GM12878 (cell line): ENCODE measurements around the gene POU2AF1. TPM values are rescaled to one million over a fixed set of nuclear protein-coding genes. Genes with fewer than 3 reads are reported as not detected.

ENCODE experiments used
- ATAC-seq: fragments of 200-7000 bp; cut with Tn5 transposase; 3 replicates; pipeline ENCODE4 v1.9.1; 2020; ENCODE audit warnings: mild to moderate bottlenecking, moderate library complexity
- BruUV-seq: library from RNA; stranded (reverse); fragments of 400-500 nt; replicated peaks from 2 replicates; lab custom pipeline; 2021; lab: Mats Ljungman, UMichigan
- CTCF ChIA-PET: fragments of 300-600 bp; sonication (Branson Sonifier 250); formaldehyde crosslinking; extraction: SDS; loops from one replicate; lab custom pipeline; 2021; ENCODE audit warnings: inconsistent platforms; lab: Yijun Ruan, JAX
- POLR2A ChIA-PET: fragments of 350-600 bp; formaldehyde crosslinking; extraction: SDS; loops from one replicate; lab custom pipeline; 2021; ENCODE audit warnings: inconsistent platforms; lab: Charles Lee
- RAD21 ChIA-PET: fragments of 300-600 bp; sonication (Branson Sonifier 250); formaldehyde crosslinking; loops from one replicate; lab custom pipeline; 2023; ENCODE audit warnings: antibody characterized with exemption; ENCODE audit not compliant: unreplicated experiment; lab: Charles Lee
- SMC1A ChIA-PET: fragments of 300-600 bp; sonication (Branson Sonifier 250); formaldehyde crosslinking; loops from one replicate; lab custom pipeline; 2023; ENCODE audit not compliant: unreplicated experiment, uncharacterized antibody; lab: Charles Lee
- DNase-seq: peaks from one replicate; pipeline ENCODE4 v3.0.0-alpha.2; 2011; ENCODE audit warnings: low read depth, low spot score
- FAIRE-seq: peaks from 3 replicates; lab custom pipeline; 2011; peaks lifted over from hg19 to GRCh38; lab: Jason Lieb, UNC
- H2AFZ ChIP-seq: 2 replicates; pipeline ENCODE4 v1.6.0; 2011; ENCODE audit warnings: low read depth, low read length, control low read depth; ENCODE audit not compliant: control insufficient read depth
- H3K27ac ChIP-seq: 2 replicates; pipeline ENCODE4 v1.5.1; 2011; ENCODE audit warnings: control low read depth; ENCODE audit not compliant: control insufficient read depth, insufficient read depth
- H3K27me3 ChIP-seq, 2 experiments: replicated peaks in 1 of 2; 2 replicates each; pipeline versions ENCODE4 v1.6.0 to v1.6.1; 2011; ENCODE audit warnings: low read length in 1 of 2; ENCODE audit not compliant: control insufficient read depth in 2 of 2, insufficient read depth in 2 of 2
- H3K36me3 ChIP-seq, 2 experiments: 2 replicates each; pipeline ENCODE4 v1.5.1; 2011; ENCODE audit warnings: low read length in 1 of 2; ENCODE audit not compliant: control insufficient read depth in 2 of 2, insufficient read depth in 2 of 2
- H3K4me1 ChIP-seq: 2 replicates; pipeline ENCODE4 v1.6.1; 2011; ENCODE audit warnings: mild to moderate bottlenecking, low read length, moderate library complexity, mixed read lengths; ENCODE audit not compliant: control insufficient read depth, insufficient read depth
- H3K4me2 ChIP-seq: 2 replicates; pipeline ENCODE4 v1.6.0; 2011; ENCODE audit warnings: control low read depth; ENCODE audit not compliant: control insufficient read depth, insufficient read depth
- H3K4me3 ChIP-seq: fragments of 200-600 bp; sonication (generic); 2 replicates; pipeline ENCODE4 v1.5.1; 2016
- H3K79me2 ChIP-seq: 2 replicates; pipeline ENCODE4 v1.6.0; 2011; ENCODE audit warnings: low read length; ENCODE audit not compliant: control insufficient read depth, insufficient read depth
- H3K9ac ChIP-seq: 2 replicates; pipeline ENCODE4 v1.8.0; 2011; ENCODE audit warnings: low read length, control low read depth, mixed read lengths; ENCODE audit not compliant: control insufficient read depth, insufficient read depth
- H3K9me3 ChIP-seq: replicated peaks from 3 replicates; pipeline ENCODE4 v1.5.1; 2011; ENCODE audit warnings: mild to moderate bottlenecking, low read length; ENCODE audit not compliant: control insufficient read depth, insufficient read depth
- H4K20me1 ChIP-seq: 2 replicates; pipeline ENCODE4 v1.6.0; 2011; ENCODE audit not compliant: control insufficient read depth, insufficient read depth
- BMI1 ChIP-seq: fragments of 450-650 bp; IDR thresholded peaks from 2 replicates; pipeline ENCODE4 v1.6.1; 2016; ENCODE audit warnings: mild to moderate bottlenecking, moderate library complexity, borderline replicate concordance
- CBX3 ChIP-seq: fragments of 200-600 bp; sonication (generic); IDR thresholded peaks from 2 replicates; pipeline ENCODE4 v1.6.1; 2016; ENCODE audit warnings: low read depth, borderline replicate concordance
- CHD1 ChIP-seq: IDR thresholded peaks from 2 replicates; pipeline ENCODE4 v1.6.1; 2012; ENCODE audit warnings: low read depth, low read length, improper control_type of control experiment
- IKZF1 ChIP-seq: fragments of 450-650 bp; conservative IDR thresholded peaks from 2 replicates; pipeline ENCODE4 v1.6.1; 2017; ENCODE audit warnings: antibody characterized with exemption, mild to moderate bottlenecking
- MEF2A ChIP-seq: IDR thresholded peaks from 2 replicates; pipeline ENCODE4 v1.6.1; 2011; ENCODE audit warnings: low read depth, mild to moderate bottlenecking, low read length, moderate library complexity; ENCODE audit not compliant: insufficient read depth
- MEF2B ChIP-seq: fragments of 450-650 bp; IDR thresholded peaks from 2 replicates; pipeline ENCODE4 v1.6.1; 2018; ENCODE audit warnings: mild to moderate bottlenecking, moderate library complexity; ENCODE audit not compliant: partially characterized antibody, poor library complexity, severe bottlenecking
- MTA3 ChIP-seq: IDR thresholded peaks from 2 replicates; pipeline ENCODE4 v1.6.1; 2012; ENCODE audit warnings: low read length, inconsistent platforms, borderline replicate concordance
- PAX5 ChIP-seq: IDR thresholded peaks from 2 replicates; pipeline ENCODE4 v1.6.1; 2011; ENCODE audit warnings: low read depth, low read length, borderline replicate concordance
- RAD21 ChIP-seq: IDR thresholded peaks from 2 replicates; pipeline ENCODE4 v1.6.1; 2011; ENCODE audit warnings: mild to moderate bottlenecking, low read depth, low read length, moderate library complexity; ENCODE audit not compliant: insufficient read depth
- RB1 ChIP-seq: fragments of 450-650 bp; formaldehyde crosslinking; IDR thresholded peaks from 2 replicates; pipeline ENCODE4 v1.6.1; 2017; ENCODE audit warnings: mild to moderate bottlenecking, borderline replicate concordance
- SRF ChIP-seq, 2 experiments: IDR thresholded peaks; 2 replicates each; pipeline ENCODE4 v1.6.1; 2011; ENCODE audit warnings: low read depth in 2 of 2, low read length in 2 of 2, mild to moderate bottlenecking in 1 of 2, moderate library complexity in 1 of 2
- STAT3 ChIP-seq: IDR thresholded peaks from 2 replicates; pipeline ENCODE4 v1.6.1; 2011; ENCODE audit warnings: low read depth, low read length, improper control_type of control experiment
- TCF12 ChIP-seq: IDR thresholded peaks from 2 replicates; pipeline ENCODE4 v1.6.1; 2011; ENCODE audit warnings: low read depth, mild to moderate bottlenecking, low read length
- TCF3 ChIP-seq: IDR thresholded peaks from 2 replicates; pipeline ENCODE4 v1.6.1; 2012; ENCODE audit warnings: low read depth, mild to moderate bottlenecking, low read length, borderline replicate concordance; ENCODE audit not compliant: insufficient read depth
- ZBTB4 ChIP-seq: fragments of 450-650 bp; formaldehyde crosslinking; IDR thresholded peaks from 2 replicates; pipeline ENCODE4 v1.4.0; 2022; ENCODE audit warnings: mild to moderate bottlenecking, moderate library complexity
- ZSCAN29 ChIP-seq: fragments of 450-650 bp; IDR thresholded peaks from 2 replicates; pipeline ENCODE4 v1.6.1; 2017; ENCODE audit warnings: mild to moderate bottlenecking, moderate library complexity
- WGBS: methylation state at CpG from one replicate; pipeline ENCODE4 v1.1.6; 2016; ENCODE audit warnings: low lambda C conversion rate; ENCODE audit not compliant: insufficient replicate concordance, insufficient coverage; ENCODE audit errors: missing lambda C conversion rate; 5-methylcytosine and 5-hydroxymethylcytosine counted together
- in situ Hi-C: fragments of 300-500 bp; cut with MboI; formaldehyde crosslinking; loops from 9 replicates; pipeline ENCODE4 v1.14.3; 2018; ENCODE audit warnings: mixed read lengths
- intact Hi-C: fragments of 100-400 bp; cut with micrococcal nuclease; formaldehyde crosslinking; loops from one replicate; pipeline ENCODE4 v1.14.2; 2022; ENCODE audit not compliant: unreplicated experiment
- polyA plus RNA-seq, 11 experiments: library from polyadenylated mRNA; depleted of rRNA in 4 of 11; unstranded in 6 of 11; stranded (reverse) in 5 of 11; fragments of >200 nt; fragmentation: Nextera tagmentation in 4 of 11; fragmentation: Illumina TruSeq in 1 of 11; extraction: Ambion mirVana in 4 of 11; extraction: Trizol in 1 of 11; gene quantifications; 1 replicate in 1 of 11; 2 replicates in 10 of 11; pipeline versions ENCODE4 v1.2.1 to v1.2.3, GENCODE V29; 2011 to 2016; ENCODE audit warnings: inconsistent platforms in 2 of 11, missing spikeins in 2 of 11, low read depth in 1 of 11
- total RNA-seq, 4 experiments: library from RNA; depleted of rRNA in 3 of 4; stranded (reverse); fragments of >200 nt in 3 of 4; fragmentation: Illumina TruSeq in 1 of 4; extraction: Trizol in 1 of 4; gene quantifications; 2 replicates each; pipeline versions ENCODE4 v1.2.1 to v1.2.3, GENCODE V29; 2013 to 2021
- TF ChIP-seq, protein P1 (sequence below): IDR thresholded peaks from 2 replicates; pipeline ENCODE4 v1.6.1; 2011; ENCODE audit warnings: low read depth, mild to moderate bottlenecking, low read length, moderate library complexity, borderline replicate concordance; ENCODE audit errors: extremely low read depth
- TF ChIP-seq, protein P2 (sequence below): fragments of 450-650 bp; IDR thresholded peaks from 2 replicates; pipeline ENCODE4 v1.6.1; 2017; ENCODE audit warnings: low read depth, mild to moderate bottlenecking, moderate library complexity

The POU2AF1 gene
- total and polyA plus RNA-seq, 10 of the 15 experiments (the other 5 are each of a cell fraction or from before 2014, with no cell fraction given): 13.1 to 169 (median 75.5) TPM

DNA sequence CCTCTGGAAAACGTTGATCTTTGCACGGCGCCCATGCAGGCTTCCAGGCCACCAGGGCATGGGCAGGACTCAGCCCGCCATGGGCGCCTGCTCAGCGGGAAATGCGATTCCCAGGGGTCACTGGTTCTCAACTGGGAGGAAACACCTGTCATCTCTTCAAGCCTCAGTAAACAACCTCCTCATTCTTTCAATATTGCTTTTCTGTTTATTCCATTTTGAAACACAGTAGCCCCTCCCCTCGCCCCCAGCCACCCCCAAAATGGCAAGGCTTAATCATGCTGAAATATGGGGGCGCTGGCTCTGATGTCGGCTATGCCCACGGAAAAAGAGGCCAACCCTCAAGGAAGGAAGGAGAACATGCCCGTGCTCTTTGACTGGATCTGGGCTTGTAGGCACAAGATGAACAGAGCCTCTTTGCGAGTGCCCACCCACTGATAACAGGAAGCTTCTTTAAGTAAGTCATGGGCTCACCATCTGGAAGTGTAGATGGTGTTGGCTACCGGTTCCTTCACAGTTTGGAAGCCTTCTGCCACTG lies 594 bp upstream of the POU2AF1 start:
- ChIA-PET RAD21 (interaction anchor here (1.1 to 22.2 kb wide), 6 partner anchors 10 to 96 kb away, joined by 3 to 657 read pairs (median 15); no protein-coding TSS in a partner anchor), POLR2A (interaction anchor here (1.4 to 19.8 kb wide), 4 partner anchors 14 to 43 kb away, joined by 3 to 415 read pairs (median 34); no protein-coding TSS in a partner anchor), SMC1A (interaction anchor here (0.8 to 32.6 kb wide), 6 partner anchors 10 to 95 kb away, joined by 3 to 972 read pairs (median 14); no protein-coding TSS in a partner anchor), CTCF (interaction anchor here (1.1 to 9.1 kb wide), 3 partner anchors 17 to 49 kb away, joined by 3 to 181 read pairs (median 18); no protein-coding TSS in a partner anchor)
- no peaks in the 10 kb centered on the region for H3K9me3 ChIP-seq
- BruUV-seq: no TSS peak
- no peaks in the 10 kb centered on the region for H4K20me1 ChIP-seq
- whole genome bisulfite sequencing: 1% methylated on average over 14 of the region's 14 CpGs
- peaks cover 17% of the 10 kb centered on the region for H3K4me1 ChIP-seq
- H3K9ac ChIP-seq: peak overlapping the region; percentile 92
- intact Hi-C loops (loop anchor here (1.0 kb wide), 3 partner anchors 30 to 96 kb away; no protein-coding TSS in a partner anchor), in situ Hi-C loops (loop anchor here (10.0 kb wide), 1 partner anchor 1425 kb away; no protein-coding TSS in a partner anchor)
- H3K36me3 ChIP-seq: no peaks in the 10 kb centered on the region
- peaks cover 55% of the 10 kb centered on the region for H3K79me2 ChIP-seq
- peak overlapping the region; percentile 57 for H3K4me2 ChIP-seq
- H3K27me3 ChIP-seq: no peaks in the 10 kb centered on the region
- peak overlapping the region; percentile 97 for H3K27ac ChIP-seq
- FAIRE-seq (no peak), DNase-seq (no peak), ATAC-seq (peak; percentile 39)
- peak overlapping the region; percentile 61 for H2AFZ ChIP-seq
- H3K4me3 ChIP-seq: peak overlapping the region; percentile 69
- TF ChIP-seq MEF2A (0 out of 2 replicates have a peak, but pooled peaks have one; percentile 29), MEF2B (peak; percentile 77), CBX3 (no peak), ZBTB4 (no peak), BMI1 (no peak), TCF12 (peak; percentile 69), ZSCAN29 (no peak), MTA3 (0 out of 2 replicates have a peak, but pooled peaks have one; percentile 13), STAT3 (no peak), RB1 (peak; percentile 1; the same call in 1 of the 2 replicates), RAD21 (0 out of 2 replicates have a peak, but pooled peaks have one; percentile 9), PAX5 (0 out of 2 replicates have a peak, but pooled peaks have one; percentile 10), CHD1 (no peak), IKZF1 (peak; percentile 92; the same call in 1 of the 2 replicates), TCF3 (peak; percentile 23; the same call in 1 of the 2 replicates), SRF (IDR thresholded peaks at IDR 0.05; ENCODE audit: low read depth in 2 of 2, low read length in 2 of 2) (peak in 1 of 2 experiments; percentile 30; a peak in 1 of 4 replicates)
- TF ChIP-seq, protein P1, sequence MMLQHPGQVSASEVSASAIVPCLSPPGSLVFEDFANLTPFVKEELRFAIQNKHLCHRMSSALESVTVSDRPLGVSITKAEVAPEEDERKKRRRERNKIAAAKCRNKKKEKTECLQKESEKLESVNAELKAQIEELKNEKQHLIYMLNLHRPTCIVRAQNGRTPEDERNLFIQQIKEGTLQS: no peak
- TF ChIP-seq, protein P2, sequence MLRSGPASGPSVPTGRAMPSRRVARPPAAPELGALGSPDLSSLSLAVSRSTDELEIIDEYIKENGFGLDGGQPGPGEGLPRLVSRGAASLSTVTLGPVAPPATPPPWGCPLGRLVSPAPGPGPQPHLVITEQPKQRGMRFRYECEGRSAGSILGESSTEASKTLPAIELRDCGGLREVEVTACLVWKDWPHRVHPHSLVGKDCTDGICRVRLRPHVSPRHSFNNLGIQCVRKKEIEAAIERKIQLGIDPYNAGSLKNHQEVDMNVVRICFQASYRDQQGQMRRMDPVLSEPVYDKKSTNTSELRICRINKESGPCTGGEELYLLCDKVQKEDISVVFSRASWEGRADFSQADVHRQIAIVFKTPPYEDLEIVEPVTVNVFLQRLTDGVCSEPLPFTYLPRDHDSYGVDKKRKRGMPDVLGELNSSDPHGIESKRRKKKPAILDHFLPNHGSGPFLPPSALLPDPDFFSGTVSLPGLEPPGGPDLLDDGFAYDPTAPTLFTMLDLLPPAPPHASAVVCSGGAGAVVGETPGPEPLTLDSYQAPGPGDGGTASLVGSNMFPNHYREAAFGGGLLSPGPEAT: peak; percentile 55; the same call in 1 of the 2 replicates
